Measurements from ENCODE around the gene ALX4.
A peak's percentile ranks its signal among the peaks of the same experiment; 100 is the strongest.

DNA sequence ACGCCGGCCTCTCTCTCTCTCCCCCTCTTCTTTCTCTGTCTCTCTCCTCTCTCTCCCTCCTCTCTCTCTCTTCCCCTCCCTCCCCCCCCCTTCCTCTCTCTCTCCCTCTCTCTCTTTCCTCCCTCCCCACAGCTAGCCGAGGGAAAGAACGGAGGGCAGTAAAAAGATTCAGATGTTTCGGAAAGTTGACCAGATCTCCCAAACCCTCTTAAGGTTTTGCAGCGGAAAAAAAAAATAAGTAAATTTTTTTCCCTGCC, 195 bp upstream of the ALX4 start:
- TF ChIP-seq, protein P1, sequence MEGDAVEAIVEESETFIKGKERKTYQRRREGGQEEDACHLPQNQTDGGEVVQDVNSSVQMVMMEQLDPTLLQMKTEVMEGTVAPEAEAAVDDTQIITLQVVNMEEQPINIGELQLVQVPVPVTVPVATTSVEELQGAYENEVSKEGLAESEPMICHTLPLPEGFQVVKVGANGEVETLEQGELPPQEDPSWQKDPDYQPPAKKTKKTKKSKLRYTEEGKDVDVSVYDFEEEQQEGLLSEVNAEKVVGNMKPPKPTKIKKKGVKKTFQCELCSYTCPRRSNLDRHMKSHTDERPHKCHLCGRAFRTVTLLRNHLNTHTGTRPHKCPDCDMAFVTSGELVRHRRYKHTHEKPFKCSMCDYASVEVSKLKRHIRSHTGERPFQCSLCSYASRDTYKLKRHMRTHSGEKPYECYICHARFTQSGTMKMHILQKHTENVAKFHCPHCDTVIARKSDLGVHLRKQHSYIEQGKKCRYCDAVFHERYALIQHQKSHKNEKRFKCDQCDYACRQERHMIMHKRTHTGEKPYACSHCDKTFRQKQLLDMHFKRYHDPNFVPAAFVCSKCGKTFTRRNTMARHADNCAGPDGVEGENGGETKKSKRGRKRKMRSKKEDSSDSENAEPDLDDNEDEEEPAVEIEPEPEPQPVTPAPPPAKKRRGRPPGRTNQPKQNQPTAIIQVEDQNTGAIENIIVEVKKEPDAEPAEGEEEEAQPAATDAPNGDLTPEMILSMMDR (tag by site-specific recombination; IDR thresholded peaks at IDR 0.05) = no peak
- TF ChIP-seq, protein P2, sequence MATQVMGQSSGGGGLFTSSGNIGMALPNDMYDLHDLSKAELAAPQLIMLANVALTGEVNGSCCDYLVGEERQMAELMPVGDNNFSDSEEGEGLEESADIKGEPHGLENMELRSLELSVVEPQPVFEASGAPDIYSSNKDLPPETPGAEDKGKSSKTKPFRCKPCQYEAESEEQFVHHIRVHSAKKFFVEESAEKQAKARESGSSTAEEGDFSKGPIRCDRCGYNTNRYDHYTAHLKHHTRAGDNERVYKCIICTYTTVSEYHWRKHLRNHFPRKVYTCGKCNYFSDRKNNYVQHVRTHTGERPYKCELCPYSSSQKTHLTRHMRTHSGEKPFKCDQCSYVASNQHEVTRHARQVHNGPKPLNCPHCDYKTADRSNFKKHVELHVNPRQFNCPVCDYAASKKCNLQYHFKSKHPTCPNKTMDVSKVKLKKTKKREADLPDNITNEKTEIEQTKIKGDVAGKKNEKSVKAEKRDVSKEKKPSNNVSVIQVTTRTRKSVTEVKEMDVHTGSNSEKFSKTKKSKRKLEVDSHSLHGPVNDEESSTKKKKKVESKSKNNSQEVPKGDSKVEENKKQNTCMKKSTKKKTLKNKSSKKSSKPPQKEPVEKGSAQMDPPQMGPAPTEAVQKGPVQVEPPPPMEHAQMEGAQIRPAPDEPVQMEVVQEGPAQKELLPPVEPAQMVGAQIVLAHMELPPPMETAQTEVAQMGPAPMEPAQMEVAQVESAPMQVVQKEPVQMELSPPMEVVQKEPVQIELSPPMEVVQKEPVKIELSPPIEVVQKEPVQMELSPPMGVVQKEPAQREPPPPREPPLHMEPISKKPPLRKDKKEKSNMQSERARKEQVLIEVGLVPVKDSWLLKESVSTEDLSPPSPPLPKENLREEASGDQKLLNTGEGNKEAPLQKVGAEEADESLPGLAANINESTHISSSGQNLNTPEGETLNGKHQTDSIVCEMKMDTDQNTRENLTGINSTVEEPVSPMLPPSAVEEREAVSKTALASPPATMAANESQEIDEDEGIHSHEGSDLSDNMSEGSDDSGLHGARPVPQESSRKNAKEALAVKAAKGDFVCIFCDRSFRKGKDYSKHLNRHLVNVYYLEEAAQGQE (tag by site-specific recombination; IDR thresholded peaks at IDR 0.05) = no peak
- TF ChIP-seq, protein P3, sequence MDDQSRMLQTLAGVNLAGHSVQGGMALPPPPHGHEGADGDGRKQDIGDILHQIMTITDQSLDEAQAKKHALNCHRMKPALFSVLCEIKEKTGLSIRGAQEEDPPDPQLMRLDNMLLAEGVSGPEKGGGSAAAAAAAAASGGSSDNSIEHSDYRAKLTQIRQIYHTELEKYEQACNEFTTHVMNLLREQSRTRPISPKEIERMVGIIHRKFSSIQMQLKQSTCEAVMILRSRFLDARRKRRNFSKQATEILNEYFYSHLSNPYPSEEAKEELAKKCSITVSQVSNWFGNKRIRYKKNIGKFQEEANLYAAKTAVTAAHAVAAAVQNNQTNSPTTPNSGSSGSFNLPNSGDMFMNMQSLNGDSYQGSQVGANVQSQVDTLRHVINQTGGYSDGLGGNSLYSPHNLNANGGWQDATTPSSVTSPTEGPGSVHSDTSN (CRISPR knock-in tag; IDR thresholded peaks at IDR 0.05) = no peak
- TF ChIP-seq, protein P4, sequence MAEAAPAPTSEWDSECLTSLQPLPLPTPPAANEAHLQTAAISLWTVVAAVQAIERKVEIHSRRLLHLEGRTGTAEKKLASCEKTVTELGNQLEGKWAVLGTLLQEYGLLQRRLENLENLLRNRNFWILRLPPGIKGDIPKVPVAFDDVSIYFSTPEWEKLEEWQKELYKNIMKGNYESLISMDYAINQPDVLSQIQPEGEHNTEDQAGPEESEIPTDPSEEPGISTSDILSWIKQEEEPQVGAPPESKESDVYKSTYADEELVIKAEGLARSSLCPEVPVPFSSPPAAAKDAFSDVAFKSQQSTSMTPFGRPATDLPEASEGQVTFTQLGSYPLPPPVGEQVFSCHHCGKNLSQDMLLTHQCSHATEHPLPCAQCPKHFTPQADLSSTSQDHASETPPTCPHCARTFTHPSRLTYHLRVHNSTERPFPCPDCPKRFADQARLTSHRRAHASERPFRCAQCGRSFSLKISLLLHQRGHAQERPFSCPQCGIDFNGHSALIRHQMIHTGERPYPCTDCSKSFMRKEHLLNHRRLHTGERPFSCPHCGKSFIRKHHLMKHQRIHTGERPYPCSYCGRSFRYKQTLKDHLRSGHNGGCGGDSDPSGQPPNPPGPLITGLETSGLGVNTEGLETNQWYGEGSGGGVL (tag by site-specific recombination; IDR thresholded peaks at IDR 0.05) = peak; percentile 96
- no peak for TF ChIP-seq ZNF366 (tag by site-specific recombination; conservative IDR thresholded peaks at IDR 0.05)
- TF ChIP-seq, protein P5, sequence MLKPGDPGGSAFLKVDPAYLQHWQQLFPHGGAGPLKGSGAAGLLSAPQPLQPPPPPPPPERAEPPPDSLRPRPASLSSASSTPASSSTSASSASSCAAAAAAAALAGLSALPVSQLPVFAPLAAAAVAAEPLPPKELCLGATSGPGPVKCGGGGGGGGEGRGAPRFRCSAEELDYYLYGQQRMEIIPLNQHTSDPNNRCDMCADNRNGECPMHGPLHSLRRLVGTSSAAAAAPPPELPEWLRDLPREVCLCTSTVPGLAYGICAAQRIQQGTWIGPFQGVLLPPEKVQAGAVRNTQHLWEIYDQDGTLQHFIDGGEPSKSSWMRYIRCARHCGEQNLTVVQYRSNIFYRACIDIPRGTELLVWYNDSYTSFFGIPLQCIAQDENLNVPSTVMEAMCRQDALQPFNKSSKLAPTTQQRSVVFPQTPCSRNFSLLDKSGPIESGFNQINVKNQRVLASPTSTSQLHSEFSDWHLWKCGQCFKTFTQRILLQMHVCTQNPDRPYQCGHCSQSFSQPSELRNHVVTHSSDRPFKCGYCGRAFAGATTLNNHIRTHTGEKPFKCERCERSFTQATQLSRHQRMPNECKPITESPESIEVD (tag by site-specific recombination; IDR thresholded peaks at IDR 0.05) = no peak
- TF ChIP-seq ZNF174 (tag by site-specific recombination; IDR thresholded peaks at IDR 0.05) = no peak
